Osteocyte (in vitro differentiated cells): ENCODE data around the gene HNF4A. TPM values are rescaled to one million over a fixed set of nuclear protein-coding genes. Genes with fewer than 3 reads are reported as not detected.

ENCODE experiments used
- DNase-seq: peaks from one replicate; pipeline ENCODE4 v3.0.0; 2021; ENCODE audit warnings: mixed read lengths; ENCODE audit not compliant: unreplicated experiment; ENCODE audit errors: extremely low spot score
- H3K27ac Mint-ChIP-seq: one replicate; pipeline ENCODE4 v1.8.0; 2021; ENCODE audit warnings: mild to moderate bottlenecking, mixed read lengths; ENCODE audit not compliant: unreplicated experiment
- H3K27me3 Mint-ChIP-seq: one replicate; pipeline ENCODE4 v1.8.0; 2021; ENCODE audit warnings: mixed read lengths; ENCODE audit not compliant: unreplicated experiment
- H3K36me3 Mint-ChIP-seq: one replicate; pipeline ENCODE4 v1.8.0; 2021; ENCODE audit warnings: mixed read lengths; ENCODE audit not compliant: unreplicated experiment
- H3K4me1 Mint-ChIP-seq: one replicate; pipeline ENCODE4 v1.8.0; 2021; ENCODE audit warnings: mixed read lengths; ENCODE audit not compliant: unreplicated experiment
- H3K4me3 Mint-ChIP-seq: one replicate; pipeline ENCODE4 v1.8.0; 2021; ENCODE audit warnings: mild to moderate bottlenecking, moderate library complexity, mixed read lengths; ENCODE audit not compliant: unreplicated experiment
- H3K9me3 Mint-ChIP-seq: one replicate; pipeline ENCODE4 v1.8.0; 2021; ENCODE audit warnings: mixed read lengths; ENCODE audit not compliant: unreplicated experiment
- total RNA-seq: library from RNA; stranded (reverse); gene quantifications from 2 replicates; pipeline ENCODE4 v1.2.1, GENCODE V29; 2021
- TF ChIP-seq, protein P1 (sequence below): fragments of 200-600 bp; sonication (generic); IDR thresholded peaks from 2 replicates; pipeline ENCODE4 v1.5.0; 2021; ENCODE audit warnings: antibody characterized with exemption, mild to moderate bottlenecking, moderate library complexity

The HNF4A gene
- total RNA-seq, 1 donor from 2014 or later, result not detected

DNA sequence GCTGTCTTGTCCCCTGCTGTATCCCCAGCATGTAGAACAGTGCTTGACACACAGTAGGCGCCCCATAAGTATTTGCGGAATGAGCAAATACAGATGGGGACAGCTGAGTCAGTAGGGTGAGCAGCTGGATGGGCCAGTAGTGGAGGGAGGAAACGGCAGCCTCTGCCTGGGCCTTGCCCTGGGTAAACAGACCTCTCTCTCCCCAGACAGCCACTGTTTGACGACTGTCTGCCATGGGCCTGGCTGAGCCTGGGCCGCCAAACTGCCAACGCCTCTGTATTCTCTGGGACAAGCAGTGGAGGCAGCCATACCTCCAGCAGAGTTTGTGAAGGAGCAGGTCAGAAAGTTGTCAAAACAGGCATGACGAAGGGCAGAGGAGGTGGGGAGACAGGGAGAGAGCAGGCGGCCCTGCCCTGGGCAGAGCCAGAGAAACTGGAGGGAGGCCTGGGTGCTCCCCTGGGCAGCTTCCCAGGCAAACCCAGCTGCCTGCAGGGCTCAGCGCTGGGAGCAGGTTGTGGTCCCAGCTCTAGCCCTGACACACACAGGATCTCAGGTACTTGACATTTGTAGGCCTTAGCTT is 15.2 kb downstream of the HNF4A start:
- Mint-ChIP-seq H3K27me3 (peaks cover 9% of the 10 kb centered on the region), H3K4me1 (peaks cover 4% of the 10 kb centered on the region), H3K36me3 (no peaks in the 10 kb centered on the region), H3K27ac (no peak overlapping the region), H3K4me3 (no peak overlapping the region), H3K9me3 (no peaks in the 10 kb centered on the region)
- TF ChIP-seq, protein P1, sequence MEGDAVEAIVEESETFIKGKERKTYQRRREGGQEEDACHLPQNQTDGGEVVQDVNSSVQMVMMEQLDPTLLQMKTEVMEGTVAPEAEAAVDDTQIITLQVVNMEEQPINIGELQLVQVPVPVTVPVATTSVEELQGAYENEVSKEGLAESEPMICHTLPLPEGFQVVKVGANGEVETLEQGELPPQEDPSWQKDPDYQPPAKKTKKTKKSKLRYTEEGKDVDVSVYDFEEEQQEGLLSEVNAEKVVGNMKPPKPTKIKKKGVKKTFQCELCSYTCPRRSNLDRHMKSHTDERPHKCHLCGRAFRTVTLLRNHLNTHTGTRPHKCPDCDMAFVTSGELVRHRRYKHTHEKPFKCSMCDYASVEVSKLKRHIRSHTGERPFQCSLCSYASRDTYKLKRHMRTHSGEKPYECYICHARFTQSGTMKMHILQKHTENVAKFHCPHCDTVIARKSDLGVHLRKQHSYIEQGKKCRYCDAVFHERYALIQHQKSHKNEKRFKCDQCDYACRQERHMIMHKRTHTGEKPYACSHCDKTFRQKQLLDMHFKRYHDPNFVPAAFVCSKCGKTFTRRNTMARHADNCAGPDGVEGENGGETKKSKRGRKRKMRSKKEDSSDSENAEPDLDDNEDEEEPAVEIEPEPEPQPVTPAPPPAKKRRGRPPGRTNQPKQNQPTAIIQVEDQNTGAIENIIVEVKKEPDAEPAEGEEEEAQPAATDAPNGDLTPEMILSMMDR, result no peak
- DNase-seq, result no peak

DNA sequence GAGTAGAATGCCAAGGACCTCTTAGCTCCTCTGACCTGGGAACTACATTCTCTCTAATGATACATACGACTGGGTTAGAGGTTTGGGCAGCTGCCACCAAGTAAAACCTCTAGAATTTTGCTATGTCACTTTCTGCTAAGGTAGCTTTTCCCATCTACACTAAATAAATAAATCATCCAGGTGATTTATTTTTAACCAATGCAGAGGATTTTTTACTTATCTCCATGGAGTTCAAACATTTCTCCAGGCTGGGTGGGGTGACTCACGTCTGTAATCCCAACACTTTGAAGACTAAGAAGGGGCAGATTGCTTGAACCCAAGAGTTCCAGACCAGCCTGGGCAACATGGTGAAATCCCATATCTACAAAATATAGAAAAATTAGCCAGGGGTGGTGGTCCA is 27.1 kb downstream of the HNF4A start:
- no peak for DNase-seq
- Mint-ChIP-seq H3K4me3 (no peak overlapping the region), H3K27ac (no peak overlapping the region), H3K4me1 (no peaks in the 10 kb centered on the region), H3K9me3 (no peaks in the 10 kb centered on the region), H3K36me3 (no peaks in the 10 kb centered on the region), H3K27me3 (peaks cover 20% of the 10 kb centered on the region)
- TF ChIP-seq, protein P1, result no peak

DNA sequence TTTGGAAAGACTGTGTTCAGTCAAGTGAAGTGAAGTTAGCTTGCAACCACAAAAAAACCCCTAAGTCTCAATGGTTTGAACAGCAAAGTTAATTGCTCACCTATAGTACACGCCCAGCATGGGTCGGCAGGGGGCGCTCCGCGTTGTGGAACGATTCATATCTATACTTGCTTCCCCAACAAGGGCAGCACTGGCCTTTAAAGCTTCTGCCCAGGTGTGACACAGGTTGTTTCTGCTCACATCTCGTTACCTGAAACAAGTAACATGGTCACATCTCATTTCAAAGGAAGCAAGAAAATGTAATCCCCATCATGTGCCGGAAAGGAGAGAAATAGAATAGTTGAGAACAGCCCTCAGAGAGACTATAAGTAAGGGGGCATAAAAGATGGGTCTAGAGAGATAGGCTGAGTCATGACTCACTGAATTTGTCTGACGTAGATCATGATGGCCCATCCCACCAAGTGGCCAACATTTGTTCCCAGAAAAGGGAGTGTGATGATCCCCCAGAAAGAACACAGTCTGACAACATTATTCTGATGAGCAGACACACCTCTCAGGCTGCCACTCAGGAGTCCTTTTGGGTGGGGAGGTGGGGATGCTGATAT is 29.0 kb downstream of the HNF4A start:
- Mint-ChIP-seq H3K27me3 (peaks cover 30% of the 10 kb centered on the region), H3K36me3 (no peaks in the 10 kb centered on the region), H3K4me3 (no peak overlapping the region), H3K4me1 (peaks cover 3% of the 10 kb centered on the region), H3K27ac (no peak overlapping the region), H3K9me3 (no peaks in the 10 kb centered on the region)
- TF ChIP-seq, protein P1, result peak; percentile 90
- DNase-seq, result peak; percentile 91

DNA sequence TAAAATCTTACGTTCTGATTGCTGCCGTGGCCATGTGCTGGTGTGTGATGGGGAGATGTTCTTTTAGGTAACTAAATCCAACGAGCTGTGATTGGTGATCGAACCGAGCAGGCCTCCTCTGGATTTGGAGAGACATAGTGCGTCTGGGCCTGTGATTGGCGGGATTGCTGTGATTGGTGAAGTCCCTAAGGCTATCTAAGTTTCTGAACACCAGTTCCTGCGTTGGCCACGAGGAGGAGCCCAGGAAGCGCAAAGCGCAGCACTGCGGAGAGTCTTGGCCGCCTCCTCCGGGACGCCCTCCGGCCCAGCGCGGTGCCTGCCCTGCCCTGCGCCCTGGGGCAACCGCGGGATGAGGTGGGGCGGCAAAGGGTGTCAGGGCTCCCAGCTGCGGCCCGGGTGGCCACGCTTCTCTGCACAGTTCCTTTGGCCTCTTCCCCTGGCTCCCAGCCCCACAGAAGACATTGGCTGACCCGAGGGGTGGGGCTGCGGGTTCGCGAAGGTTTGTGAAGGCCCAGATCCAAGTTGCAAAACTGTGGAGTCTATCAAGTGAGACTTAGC is 33.0 kb downstream of the HNF4A start:
- no peak overlapping the region for H3K27ac Mint-ChIP-seq
- H3K4me3 Mint-ChIP-seq, result peak overlapping the region; percentile 44
- no peaks in the 10 kb centered on the region for H3K36me3 Mint-ChIP-seq
- TF ChIP-seq, protein P1, result peak; percentile 82
- peaks cover 14% of the 10 kb centered on the region for H3K27me3 Mint-ChIP-seq
- DNase-seq, result no peak
- peaks cover 3% of the 10 kb centered on the region for H3K4me1 Mint-ChIP-seq
- no peaks in the 10 kb centered on the region for H3K9me3 Mint-ChIP-seq

DNA sequence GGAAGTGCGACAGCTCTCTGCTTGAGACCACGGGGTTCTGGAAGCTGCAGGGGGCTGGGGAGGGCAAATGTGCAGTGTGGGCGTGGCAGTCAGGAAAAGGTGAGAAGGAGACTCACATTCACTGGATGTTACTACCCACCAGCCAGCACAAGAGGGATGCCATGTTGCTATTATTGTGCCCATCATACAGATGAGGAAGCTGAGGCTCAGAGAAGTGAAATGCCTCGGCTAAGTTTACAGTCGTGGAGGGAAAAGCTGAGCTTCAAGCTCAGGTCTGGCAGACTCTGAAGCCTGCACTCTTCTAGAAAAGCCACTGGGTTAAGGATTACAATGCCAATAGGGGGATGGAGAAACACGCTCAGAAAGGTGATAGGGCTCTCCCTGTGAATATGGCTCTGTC is 34.4 kb downstream of the HNF4A start:
- Mint-ChIP-seq H3K36me3 (no peaks in the 10 kb centered on the region), H3K27me3 (peaks cover 14% of the 10 kb centered on the region), H3K4me3 (no peak overlapping the region), H3K9me3 (no peaks in the 10 kb centered on the region), H3K27ac (no peak overlapping the region), H3K4me1 (peaks cover 3% of the 10 kb centered on the region)
- no peak for DNase-seq
- TF ChIP-seq, protein P1, result no peak
